Activated CD4-positive, alpha-beta memory T cell treated with anti-CD3 and anti-CD28 coated beads for 36 hours (primary cell): ENCODE data around the gene RAET1G. TPM values are rescaled to one million over a fixed set of nuclear protein-coding genes. Genes with fewer than 3 reads are reported as not detected.
"Not testable (repeated sequence)": the region's sequence is repeated elsewhere in the genome, so short reads cannot be mapped to it uniquely, and the experiment has no call there.

Source experiments
- CTCF ChIA-PET: fragments of 350-600 bp; sonication (Branson Sonifier 250); formaldehyde crosslinking; loops from one replicate; lab custom pipeline; 2021; ENCODE audit warnings: antibody characterized with exemption, inconsistent platforms; lab: Charles Lee
- POLR2A ChIA-PET: fragments of 350-600 bp; sonication (Branson Sonifier 250); formaldehyde crosslinking; loops from one replicate; lab custom pipeline; 2021; ENCODE audit warnings: antibody characterized with exemption; lab: Charles Lee
- DNase-seq: peaks from one replicate; pipeline ENCODE4 v3.0.0-alpha.2; 2020
- H3K27ac Mint-ChIP-seq: one replicate; pipeline ENCODE4 v1.8.0; 2021; ENCODE audit warnings: mixed read lengths
- H3K27me3 Mint-ChIP-seq: one replicate; pipeline ENCODE4 v1.8.0; 2021; ENCODE audit warnings: mixed read lengths
- H3K36me3 Mint-ChIP-seq: one replicate; pipeline ENCODE4 v1.8.0; 2021; ENCODE audit warnings: mixed read lengths
- H3K4me1 Mint-ChIP-seq: one replicate; pipeline ENCODE4 v1.8.0; 2021; ENCODE audit warnings: low read depth, mixed read lengths
- H3K4me3 Mint-ChIP-seq: one replicate; pipeline ENCODE4 v1.8.0; 2021; ENCODE audit warnings: mild to moderate bottlenecking, mixed read lengths
- H3K9me3 Mint-ChIP-seq: one replicate; pipeline ENCODE4 v1.8.0; 2021; ENCODE audit warnings: mixed read lengths
- intact Hi-C: fragments of 100-400 bp; cut with micrococcal nuclease; formaldehyde crosslinking; loops from one replicate; pipeline ENCODE4 v1.15.1; 2023
- total RNA-seq, 2 experiments: library from RNA; stranded (reverse); gene quantifications; one replicate each; pipeline ENCODE4 v1.2.3, GENCODE V29; 2021

The RAET1G gene, protein sequence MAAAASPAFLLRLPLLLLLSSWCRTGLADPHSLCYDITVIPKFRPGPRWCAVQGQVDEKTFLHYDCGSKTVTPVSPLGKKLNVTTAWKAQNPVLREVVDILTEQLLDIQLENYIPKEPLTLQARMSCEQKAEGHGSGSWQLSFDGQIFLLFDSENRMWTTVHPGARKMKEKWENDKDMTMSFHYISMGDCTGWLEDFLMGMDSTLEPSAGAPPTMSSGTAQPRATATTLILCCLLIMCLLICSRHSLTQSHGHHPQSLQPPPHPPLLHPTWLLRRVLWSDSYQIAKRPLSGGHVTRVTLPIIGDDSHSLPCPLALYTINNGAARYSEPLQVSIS
- total RNA-seq, result not detected

DNA sequence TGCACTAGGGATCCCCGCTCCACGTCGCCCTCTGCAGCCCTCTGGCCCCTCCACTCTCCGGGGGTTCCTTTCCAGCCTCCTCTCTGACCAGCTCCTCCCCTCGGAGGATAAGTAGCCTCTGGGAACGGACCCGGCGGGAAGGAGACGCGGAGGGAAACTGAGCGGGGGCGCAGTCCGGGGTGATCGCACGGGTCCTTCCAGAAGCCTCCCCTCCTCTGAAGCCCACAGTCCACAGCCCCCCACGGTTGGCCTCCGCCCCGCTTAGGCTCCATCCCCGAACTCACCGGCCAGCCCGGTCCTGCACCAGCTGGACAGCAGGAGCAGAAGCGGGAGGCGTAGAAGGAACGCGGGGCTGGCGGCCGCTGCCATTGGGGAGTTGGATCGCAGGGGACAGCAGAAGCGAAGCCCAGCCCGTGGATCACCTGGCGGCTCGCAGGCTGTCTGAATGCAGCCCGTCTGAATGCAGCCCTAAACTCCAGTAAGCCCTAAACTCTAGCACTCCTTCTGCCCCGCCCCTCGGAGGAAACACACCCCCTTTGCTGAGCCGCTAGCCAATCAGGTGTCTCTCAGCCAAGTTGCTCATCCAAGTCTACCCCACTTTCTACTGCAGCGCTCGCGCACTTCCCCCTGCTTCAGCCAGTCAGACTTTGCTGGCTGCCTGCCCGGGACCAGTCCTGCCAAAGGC, at the start of gene RAET1G:
TSS of gene RAET1G (minus strand) at position 480 of the 685 bp plus-strand sequence. CDS start at position 369, 111 bp downstream.
- POLR2A ChIA-PET, result no interaction called here

DNA sequence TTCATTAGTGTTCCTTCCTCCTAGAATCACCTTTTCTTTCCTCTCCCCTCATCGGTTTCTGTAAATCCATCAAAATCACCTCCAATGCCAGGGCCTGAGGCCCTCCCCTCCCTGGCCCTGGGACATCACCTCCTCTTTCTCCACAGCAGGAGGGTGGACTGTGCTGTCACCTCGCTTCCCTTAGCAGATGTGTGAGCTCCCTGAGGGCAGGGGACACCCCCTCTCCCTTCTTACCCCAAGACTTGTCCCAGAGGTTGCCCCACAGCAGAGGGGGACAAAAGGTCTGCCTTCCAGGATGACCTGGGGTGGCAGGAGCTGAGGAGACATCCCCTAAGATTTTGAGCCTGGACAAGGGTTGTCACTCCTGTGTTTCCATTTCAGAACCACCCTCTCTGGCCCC, 46.7 kb upstream of the RAET1G start:
- peaks cover 2% of the 10 kb centered on the region for H3K36me3 Mint-ChIP-seq
- ChIA-PET POLR2A (no interaction called here), CTCF (no interaction called here)

More for the DNA sequence above, at the start of gene RAET1G:
- Mint-ChIP-seq H3K27me3 (peaks cover 64% of the 10 kb centered on the region), H3K36me3 (no peaks in the 10 kb centered on the region), H3K9me3 (no peaks in the 10 kb centered on the region), H3K27ac (no peak within 1 kb of the TSS), H3K4me1 (peaks cover 26% of the 10 kb centered on the region), H3K4me3 (peak within 1 kb of the TSS; percentile 75)
- CTCF ChIA-PET, result no interaction called here
- DNase-seq, result peak; percentile 91
- intact Hi-C loops, result loop anchor here (5.0 kb wide), 2 partner anchors 205 to 375 kb away; partner anchors contain the start of genes LATS1 and PPIL4

DNA sequence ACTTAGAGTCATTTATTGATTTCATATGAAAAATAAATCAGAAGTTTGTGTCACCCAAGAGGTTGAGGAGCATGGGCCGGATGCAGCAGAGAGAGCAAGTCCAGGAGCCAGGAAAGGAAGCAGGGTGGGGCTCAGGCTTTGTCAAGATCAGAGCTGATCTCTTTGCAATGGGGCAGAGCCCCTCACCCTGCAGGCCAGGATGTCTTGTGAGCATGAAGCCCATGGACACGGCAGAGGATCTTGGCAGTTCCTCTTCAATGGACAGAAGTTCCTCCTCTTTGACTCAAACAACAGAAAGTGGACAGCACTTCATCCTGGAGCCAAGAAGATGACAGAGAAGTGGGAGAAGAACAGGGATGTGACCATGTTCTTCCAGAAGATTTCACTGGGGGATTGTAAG, 46.0 kb upstream of the RAET1G start:
- DNase-seq, intact Hi-C loops, H3K27ac Mint-ChIP-seq, H3K36me3 Mint-ChIP-seq, H3K4me3 Mint-ChIP-seq, CTCF ChIA-PET, H3K9me3 Mint-ChIP-seq, POLR2A ChIA-PET: not testable (repeated sequence)
- peaks cover 12% of the 10 kb centered on the region for H3K4me1 Mint-ChIP-seq
- H3K27me3 Mint-ChIP-seq, result peaks cover 58% of the 10 kb centered on the region

More for the DNA sequence above, 46.7 kb upstream of the RAET1G start:
- Mint-ChIP-seq H3K4me3 (no peak overlapping the region), H3K27ac (no peak overlapping the region), H3K9me3 (no peaks in the 10 kb centered on the region), H3K4me1 (peaks cover 6% of the 10 kb centered on the region), H3K27me3 (peaks cover 58% of the 10 kb centered on the region)
- intact Hi-C loops, result no loop called here
- no peak for DNase-seq

DNA sequence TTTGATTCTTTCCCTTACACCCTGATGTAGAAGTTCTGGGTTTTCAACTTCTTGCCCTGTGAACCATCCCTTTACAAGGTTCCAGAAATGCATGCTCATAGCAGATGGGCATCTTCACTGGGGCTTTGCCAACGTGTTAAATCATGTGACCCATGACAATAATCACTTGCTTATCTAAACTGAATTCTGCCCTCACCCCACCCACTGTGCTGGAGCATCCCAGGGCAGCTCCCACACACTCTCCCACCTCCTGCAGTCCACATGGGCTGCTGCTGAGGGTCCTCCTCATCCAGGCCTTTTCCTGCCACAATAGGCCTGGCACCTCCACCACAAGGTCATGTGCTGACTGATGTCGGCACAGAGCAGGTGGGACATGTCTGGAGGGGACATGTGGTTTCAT, 45.1 kb upstream of the RAET1G start:
- DNase-seq, intact Hi-C loops, POLR2A ChIA-PET, H3K27ac Mint-ChIP-seq, H3K9me3 Mint-ChIP-seq, H3K4me3 Mint-ChIP-seq, CTCF ChIA-PET, H3K36me3 Mint-ChIP-seq: not testable (repeated sequence)
- H3K27me3 Mint-ChIP-seq, result peaks cover 62% of the 10 kb centered on the region
- H3K4me1 Mint-ChIP-seq, result peaks cover 18% of the 10 kb centered on the region

DNA sequence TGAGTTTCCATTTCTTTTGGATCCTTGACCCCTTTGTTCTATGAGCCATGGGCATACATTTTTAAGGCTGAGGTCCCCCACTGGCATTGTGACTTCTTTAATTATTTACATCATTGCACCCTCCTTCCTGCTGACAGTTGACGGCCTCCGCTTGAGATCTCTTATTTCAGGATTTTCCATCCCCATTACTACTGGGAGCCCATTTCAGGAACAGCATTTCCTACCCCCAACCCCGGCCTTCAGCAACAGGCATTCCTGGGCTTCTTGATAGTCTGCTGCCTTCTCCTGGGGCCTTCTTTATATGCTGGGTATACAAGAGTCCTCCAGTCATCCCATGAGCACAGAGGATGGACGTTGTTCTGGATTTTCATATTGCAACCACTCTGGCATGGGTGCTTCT, 44.7 kb upstream of the RAET1G start:
- ChIA-PET CTCF (no interaction called here), POLR2A (no interaction called here)
- DNase-seq, result no peak
- Mint-ChIP-seq H3K4me3 (no peak overlapping the region), H3K36me3 (peaks cover 2% of the 10 kb centered on the region), H3K27ac (no peak overlapping the region), H3K9me3 (no peaks in the 10 kb centered on the region), H3K4me1 (peaks cover 23% of the 10 kb centered on the region), H3K27me3 (peaks cover 61% of the 10 kb centered on the region)
- intact Hi-C loops, result no loop called here

DNA sequence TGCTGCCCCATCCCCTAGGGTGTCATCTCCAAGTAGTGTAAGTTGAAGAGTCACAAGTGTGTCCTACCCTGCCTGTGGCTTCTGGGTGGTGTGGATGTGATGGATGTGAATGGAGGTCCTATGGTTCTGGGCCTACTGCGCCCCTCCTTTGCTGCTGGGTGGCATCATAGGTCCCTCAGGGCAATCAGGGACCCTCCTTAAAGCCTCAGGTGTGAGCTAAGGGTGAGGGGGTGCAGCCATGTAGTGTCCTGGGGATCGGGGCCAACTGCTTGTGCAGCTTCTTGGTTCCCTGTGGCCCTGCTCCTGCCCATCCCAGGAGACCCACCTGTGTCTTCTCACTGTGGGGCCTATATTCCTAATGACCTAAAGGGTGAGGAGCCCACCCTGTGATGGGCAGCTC, 43.4 kb upstream of the RAET1G start:
- H3K27ac Mint-ChIP-seq, H3K9me3 Mint-ChIP-seq, CTCF ChIA-PET, H3K4me3 Mint-ChIP-seq, DNase-seq, intact Hi-C loops, H3K36me3 Mint-ChIP-seq, POLR2A ChIA-PET: not testable (repeated sequence)
- H3K27me3 Mint-ChIP-seq, result peaks cover 70% of the 10 kb centered on the region
- H3K4me1 Mint-ChIP-seq, result peaks cover 24% of the 10 kb centered on the region

DNA sequence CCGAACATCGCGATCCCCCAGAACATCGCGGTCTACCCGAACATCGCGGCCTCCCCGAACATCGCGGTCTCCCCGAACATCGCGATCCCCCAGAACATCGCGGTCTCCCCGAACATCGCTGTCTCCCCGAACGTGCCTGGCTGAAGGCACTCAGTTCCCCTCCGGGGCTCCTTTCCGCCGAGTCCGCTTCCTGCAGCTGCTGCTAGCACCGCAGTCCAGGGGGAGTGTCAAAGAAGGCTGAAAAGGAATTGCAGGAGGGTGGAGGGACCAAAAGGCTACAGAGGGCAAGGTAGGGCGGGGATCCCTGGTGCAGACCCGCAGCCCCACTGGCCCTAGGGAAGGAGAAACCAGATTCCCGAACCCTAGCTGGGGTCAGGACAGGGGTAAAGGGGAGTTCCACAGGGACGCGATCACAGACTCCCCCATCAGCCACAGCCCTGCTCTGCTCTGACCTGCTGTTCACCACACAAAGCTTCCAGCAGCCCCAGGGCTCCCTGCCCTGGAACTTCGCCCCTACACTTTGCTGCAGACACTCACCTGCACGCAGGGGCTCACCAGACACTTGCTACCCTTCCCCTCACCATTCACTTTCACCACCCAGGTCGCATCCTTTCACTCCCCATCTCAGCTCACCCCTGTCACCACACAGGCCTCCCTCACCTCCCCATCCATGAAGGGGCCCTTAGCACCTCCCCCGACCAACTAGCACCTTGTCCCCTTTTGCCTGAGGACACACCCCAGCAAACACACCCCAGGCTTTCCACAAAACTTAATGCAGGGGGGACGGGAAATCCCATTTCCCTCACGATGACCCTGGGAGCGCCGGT, 42.5 kb upstream of the RAET1G start:
- peaks cover 24% of the 10 kb centered on the region for H3K4me1 Mint-ChIP-seq
- intact Hi-C loops, result no loop called here
- peak overlapping the region; percentile 86 for H3K4me3 Mint-ChIP-seq
- ChIA-PET POLR2A (no interaction called here), CTCF (no interaction called here)
- H3K36me3 Mint-ChIP-seq, result peaks cover 2% of the 10 kb centered on the region
- no peak overlapping the region for H3K27ac Mint-ChIP-seq
- peak; percentile 31 for DNase-seq
- H3K27me3 Mint-ChIP-seq, result peaks cover 73% of the 10 kb centered on the region
- H3K9me3 Mint-ChIP-seq, result no peaks in the 10 kb centered on the region

DNA sequence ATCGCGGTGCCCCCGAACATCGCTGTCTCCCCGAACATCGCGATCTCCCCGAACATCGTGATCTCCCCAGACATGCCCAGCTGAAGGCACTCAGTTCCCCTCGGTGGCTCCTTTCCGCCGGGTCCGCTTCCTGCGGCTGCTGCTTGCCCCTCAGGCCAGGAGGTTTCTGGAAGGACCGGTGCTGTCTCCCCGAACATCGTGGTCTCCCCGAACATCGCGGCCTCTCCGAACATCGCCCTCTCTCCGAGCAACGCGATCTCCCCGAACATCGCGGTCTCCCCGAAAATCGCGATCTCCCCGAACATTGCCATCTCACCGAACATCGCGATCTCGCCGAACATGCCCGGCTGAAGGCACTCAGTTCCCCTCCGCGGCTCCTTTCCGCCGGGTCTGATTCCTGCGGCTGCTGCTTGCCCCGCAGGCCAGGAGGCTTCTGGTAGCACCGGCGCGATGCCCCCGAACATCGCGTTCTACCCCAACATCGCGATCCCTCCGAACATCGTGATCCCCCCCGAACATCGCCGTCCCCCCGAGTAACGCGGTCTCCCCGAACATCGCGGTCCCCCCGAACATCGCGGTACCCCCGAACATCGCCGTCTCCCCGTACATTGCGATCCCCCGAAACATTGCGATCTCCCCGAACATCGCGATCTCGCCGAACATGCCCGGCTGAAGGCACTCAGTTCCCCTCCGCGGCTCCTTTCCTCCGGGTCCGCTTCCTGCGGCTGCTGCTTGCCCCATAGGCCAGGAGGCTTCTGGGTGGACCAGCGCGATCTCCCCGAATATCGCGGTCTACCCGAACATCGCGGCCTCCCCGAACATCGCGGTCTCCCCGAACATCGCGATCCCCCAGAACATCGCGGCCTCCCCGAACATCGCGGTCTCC, 41.6 kb upstream of the RAET1G start:
- ChIA-PET CTCF (no interaction called here), POLR2A (interaction anchor here (0.9 kb wide), 1 partner anchor 27 kb away, joined by 3 read pairs; no protein-coding TSS in a partner anchor)
- peaks cover 25% of the 10 kb centered on the region for H3K4me1 Mint-ChIP-seq
- peak; percentile 37 for DNase-seq
- peak overlapping the region; percentile 86 for H3K4me3 Mint-ChIP-seq
- H3K36me3 Mint-ChIP-seq, result peaks cover 2% of the 10 kb centered on the region
- peak overlapping the region; percentile 11 for H3K27ac Mint-ChIP-seq
- H3K9me3 Mint-ChIP-seq, result no peaks in the 10 kb centered on the region
- intact Hi-C loops, result no loop called here
- H3K27me3 Mint-ChIP-seq, result peaks cover 72% of the 10 kb centered on the region

DNA sequence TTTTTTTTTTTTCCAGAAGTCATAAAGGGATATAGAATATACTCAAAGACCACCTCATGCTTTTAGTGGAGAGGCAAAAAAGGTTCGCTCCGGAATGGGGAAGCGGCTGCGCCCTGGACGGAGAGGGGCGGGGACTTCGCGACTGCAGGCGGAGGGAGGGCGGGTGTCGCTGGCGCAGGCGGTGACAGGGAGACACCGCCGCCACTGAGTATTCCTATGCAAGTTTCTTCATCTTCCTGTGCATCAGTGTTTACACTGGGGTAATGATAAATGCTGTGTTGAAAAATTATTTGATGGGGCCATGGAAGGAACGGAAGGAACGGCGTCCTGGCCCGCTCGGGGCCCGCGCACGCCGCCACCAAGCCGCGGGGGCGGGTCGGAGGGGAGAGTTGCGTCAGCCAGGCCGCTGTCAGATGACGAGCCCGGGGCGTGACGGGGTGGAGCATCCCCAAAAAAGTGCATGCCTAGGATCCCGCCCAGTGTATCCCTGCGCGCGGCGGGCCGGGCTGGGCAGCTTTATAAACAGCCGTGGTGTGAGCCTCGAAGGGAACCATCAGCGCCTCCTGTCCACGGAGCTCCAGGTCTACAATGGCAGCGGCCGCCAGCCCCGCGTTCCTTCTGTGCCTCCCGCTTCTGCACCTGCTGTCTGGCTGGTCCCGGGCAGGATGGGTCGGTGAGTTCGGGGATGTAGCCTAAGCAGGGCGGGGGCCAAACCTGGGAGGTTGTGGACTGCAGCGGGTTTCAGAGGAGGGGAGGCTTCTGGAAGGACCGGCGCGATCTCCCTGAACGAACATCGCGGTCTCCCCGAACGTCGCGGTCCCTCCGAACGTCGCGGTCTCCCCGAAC, 40.8 kb upstream of the RAET1G start, which contains the start of gene ULBP1:
TSS of gene ULBP1 (plus strand) at position 482 of the 846 bp plus-strand sequence. CDS start at position 589, 107 bp downstream.
- peak within 1 kb of the TSS; percentile 86 for H3K4me3 Mint-ChIP-seq
- intact Hi-C loops, result loop anchor here (1.0 to 2.0 kb wide), 5 partner anchors 22 to 53 kb away; no protein-coding TSS in a partner anchor
- ChIA-PET CTCF (no interaction called here), POLR2A (interaction anchor here (0.9 kb wide), 1 partner anchor 28 kb away, joined by 3 read pairs; no protein-coding TSS in a partner anchor)
- peaks cover 29% of the 10 kb centered on the region for H3K4me1 Mint-ChIP-seq
- DNase-seq, result peak; percentile 91
- H3K9me3 Mint-ChIP-seq, result no peaks in the 10 kb centered on the region
- H3K27me3 Mint-ChIP-seq, result peaks cover 75% of the 10 kb centered on the region
- peaks cover 2% of the 10 kb centered on the region for H3K36me3 Mint-ChIP-seq
- H3K27ac Mint-ChIP-seq, result peak within 1 kb of the TSS; percentile 70

DNA sequence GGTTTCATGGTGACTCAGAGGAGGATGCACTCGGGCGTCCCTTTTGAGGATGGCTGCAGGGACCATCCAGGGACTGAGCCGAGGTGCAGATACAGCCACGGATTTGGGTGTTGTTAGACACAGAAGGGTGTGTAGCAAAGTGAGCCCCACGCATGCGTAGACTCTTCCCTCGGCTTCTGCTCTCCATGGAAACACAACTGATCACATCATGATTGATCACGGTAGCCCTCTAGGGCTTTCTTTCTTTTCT, 40.2 kb upstream of the RAET1G start:
- DNase-seq, result peak; percentile 72
- POLR2A ChIA-PET, result no interaction called here
- Mint-ChIP-seq H3K4me3 (peak overlapping the region; percentile 86), H3K27me3 (peaks cover 75% of the 10 kb centered on the region), H3K36me3 (peaks cover 2% of the 10 kb centered on the region), H3K9me3 (no peaks in the 10 kb centered on the region), H3K4me1 (peaks cover 29% of the 10 kb centered on the region), H3K27ac (peak overlapping the region; percentile 70)
- CTCF ChIA-PET, result interaction anchor here (2.2 kb wide), 1 partner anchor 53 kb away, joined by 7 read pairs; no protein-coding TSS in a partner anchor
- intact Hi-C loops, result loop anchor here (1.0 to 2.0 kb wide), 5 partner anchors 22 to 54 kb away; no protein-coding TSS in a partner anchor
